SU-DHL-6 (cell line): Measurements from ENCODE around the gene ORC6.

Experiments used
- H2AFZ ChIP-seq: fragments of 200-600 bp; sonication (generic); 2 replicates; pipeline ENCODE4 v1.6.1; 2014; ENCODE audit warnings: low read depth, mild to moderate bottlenecking, moderate library complexity, mixed read lengths, antibody characterized with exemption, low read length; ENCODE audit not compliant: severe bottlenecking
- H3F3A ChIP-seq: fragments of 200-600 bp; shearing (Covaris generic); 2 replicates; pipeline ENCODE4 v1.6.0; 2016; ENCODE audit warnings: antibody characterized with exemption, mild to moderate bottlenecking; ENCODE audit not compliant: insufficient read depth
- H3K27ac ChIP-seq: fragments of 200-600 bp; sonication (generic); 2 replicates; pipeline ENCODE4 v1.5.1; 2016; ENCODE audit warnings: low read depth, mild to moderate bottlenecking, low read length, moderate library complexity, mixed read lengths
- H3K27me3 ChIP-seq: fragments of 200-600 bp; sonication (generic), shearing (Covaris generic); 2 replicates; pipeline ENCODE4 v1.6.0; 2014; ENCODE audit warnings: mild to moderate bottlenecking, low read length
- H3K36me3 ChIP-seq: fragments of 200-600 bp; sonication (generic); 2 replicates; pipeline ENCODE4 v1.6.1; 2014; ENCODE audit warnings: mild to moderate bottlenecking, low read length, mixed read lengths
- H3K4me2 ChIP-seq: fragments of 300-600, 200-600 bp; shearing (Covaris generic), sonication (generic); 2 replicates; pipeline ENCODE4 v1.6.0; 2014; ENCODE audit warnings: low read length, low read depth, mild to moderate bottlenecking; ENCODE audit not compliant: poor library complexity, severe bottlenecking
- H3K4me3 ChIP-seq: fragments of 200-600 bp; sonication (generic); 2 replicates; pipeline ENCODE4 v1.5.1; 2014; ENCODE audit warnings: antibody characterized with exemption, low read length, mild to moderate bottlenecking, mixed read lengths; ENCODE audit not compliant: insufficient read depth, poor library complexity, severe bottlenecking
- H3K79me2 ChIP-seq: fragments of 200-600 bp; sonication (generic); 2 replicates; pipeline ENCODE4 v1.6.1; 2014; ENCODE audit warnings: mild to moderate bottlenecking, low read length, moderate library complexity; ENCODE audit not compliant: insufficient read depth
- H3K9ac ChIP-seq: fragments of 200-600 bp; sonication (generic); 2 replicates; pipeline ENCODE4 v1.7.0; 2014; ENCODE audit warnings: mild to moderate bottlenecking, low read length
- H3K9me2 ChIP-seq: fragments of 200-600 bp; sonication (generic); replicated peaks from 2 replicates; pipeline ENCODE4 v1.6.1; 2014; ENCODE audit warnings: low read length; ENCODE audit not compliant: insufficient read depth
- H3K9me3 ChIP-seq: fragments of 200-600 bp; sonication (generic); 2 replicates; pipeline ENCODE4 v1.6.1; 2014; ENCODE audit warnings: low read length, mixed read lengths; ENCODE audit not compliant: insufficient read depth
- H4K20me1 ChIP-seq: fragments of 200-600 bp; sonication (generic); 2 replicates; pipeline ENCODE4 v1.6.1; 2014; ENCODE audit warnings: low read depth, mild to moderate bottlenecking, antibody characterized with exemption, low read length, moderate library complexity, mixed read lengths
- CTCF ChIP-seq: fragments of 200-600 bp; sonication (generic); IDR thresholded peaks from one replicate; pipeline ENCODE4 v1.5.1; 2017; ENCODE audit warnings: antibody characterized with exemption, mild to moderate bottlenecking, low read length, moderate library complexity; ENCODE audit not compliant: insufficient read depth, poor library complexity, severe bottlenecking
- EZH2phosphoT487 ChIP-seq: fragments of 200-600 bp; sonication (generic), shearing (Covaris generic); conservative IDR thresholded peaks from 2 replicates; pipeline ENCODE4 v1.6.1; 2018; ENCODE audit warnings: mild to moderate bottlenecking, antibody characterized with exemption, low read length, moderate library complexity, mixed read lengths

The ORC6 gene

GRCh38 chr16:46695937-46696336, 6.5 kb downstream of the ORC6 start:
- no peak overlapping the region for H3K27ac ChIP-seq
- H3K9ac ChIP-seq = no peak overlapping the region
- TF ChIP-seq EZH2phosphoT487 (no peak), CTCF (no peak)
- H3K79me2 ChIP-seq = peaks cover 16% of the 10 kb centered on the region
- H3K36me3 ChIP-seq = peaks cover 60% of the 10 kb centered on the region
- no peaks in the 10 kb centered on the region for H3K9me2 ChIP-seq
- H3K4me2 ChIP-seq = no peak overlapping the region
- H3K9me3 ChIP-seq = no peaks in the 10 kb centered on the region
- peaks cover 18% of the 10 kb centered on the region for H3F3A ChIP-seq
- H3K27me3 ChIP-seq = no peaks in the 10 kb centered on the region
- H3K4me3 ChIP-seq = no peak overlapping the region
- H4K20me1 ChIP-seq = peaks cover 10% of the 10 kb centered on the region; the same call in 1 of the 2 replicates
- H2AFZ ChIP-seq = no peak overlapping the region

DNA sequence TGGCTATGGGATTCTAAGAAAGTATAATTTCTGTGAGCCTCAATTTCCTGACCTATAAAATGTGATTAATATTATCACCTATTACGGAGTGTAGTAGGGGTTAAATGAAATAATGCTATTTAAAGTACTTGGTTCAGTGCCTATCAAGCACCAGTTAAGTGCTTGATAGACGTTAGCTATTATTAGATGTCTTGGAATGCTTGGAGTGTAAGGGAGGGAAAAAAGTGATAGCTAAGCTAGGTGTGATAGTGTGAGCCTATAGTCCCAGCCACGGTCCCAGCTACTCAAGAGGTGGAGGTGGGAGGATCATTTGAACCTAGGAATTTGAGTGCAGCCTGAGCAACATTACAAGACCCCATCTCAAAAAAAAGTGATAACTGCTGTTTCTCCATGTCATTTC, 7.5 kb downstream of the ORC6 start:
- H3K9me3 ChIP-seq = no peaks in the 10 kb centered on the region
- H2AFZ ChIP-seq = no peak overlapping the region
- H3K27ac ChIP-seq = no peak overlapping the region
- no peak overlapping the region for H3K4me3 ChIP-seq
- no peaks in the 10 kb centered on the region for H3K9me2 ChIP-seq
- TF ChIP-seq EZH2phosphoT487 = no peak
- no peak for TF ChIP-seq CTCF
- H3K9ac ChIP-seq = no peak overlapping the region
- H4K20me1 ChIP-seq = peaks cover 4% of the 10 kb centered on the region; the same call in 1 of the 2 replicates
- H3K4me2 ChIP-seq = no peak overlapping the region
- H3F3A ChIP-seq = peaks cover 17% of the 10 kb centered on the region
- peaks cover 50% of the 10 kb centered on the region for H3K36me3 ChIP-seq
- H3K79me2 ChIP-seq = peaks cover 5% of the 10 kb centered on the region
- H3K27me3 ChIP-seq = no peaks in the 10 kb centered on the region

GRCh38 chr16:46700048-46700447, 10.6 kb downstream of the ORC6 start:
- Histone ChIP-seq H3K79me2 (no peaks in the 10 kb centered on the region), H3K9me2 (no peaks in the 10 kb centered on the region), H3K9ac (no peak overlapping the region), H3K27me3 (no peaks in the 10 kb centered on the region), H4K20me1 (no peaks in the 10 kb centered on the region; the same call in 1 of the 2 replicates), H3K4me2 (no peak overlapping the region), H2AFZ (no peak overlapping the region), H3K4me3 (no peak overlapping the region), H3K27ac (no peak overlapping the region), H3F3A (peaks cover 13% of the 10 kb centered on the region), H3K9me3 (no peaks in the 10 kb centered on the region), H3K36me3 (peaks cover 33% of the 10 kb centered on the region)
- no peak for TF ChIP-seq EZH2phosphoT487
- no peak for TF ChIP-seq CTCF

- Histone ChIP-seq H3K36me3 (peaks cover 17% of the 10 kb centered on the region), H3K9ac (no peak overlapping the region), H3K4me2 (no peak overlapping the region), H3K9me3 (no peaks in the 10 kb centered on the region), H3K9me2 (no peaks in the 10 kb centered on the region), H3K4me3 (no peak overlapping the region), H3K27me3 (no peaks in the 10 kb centered on the region), H3K79me2 (no peaks in the 10 kb centered on the region), H2AFZ (no peak overlapping the region), H4K20me1 (no peaks in the 10 kb centered on the region), H3K27ac (no peak overlapping the region), H3F3A (peaks cover 8% of the 10 kb centered on the region; the same call in 1 of the 2 replicates)
- no peak for TF ChIP-seq CTCF
- no peak for TF ChIP-seq EZH2phosphoT487
These were observed 12.2 kb downstream of the ORC6 start for GRCh38 chr16:46701615-46702014.
